HCT116 (cell line): ENCODE data around the gene ZNF227. TPM values are rescaled to one million over a fixed set of nuclear protein-coding genes. Genes with fewer than 3 reads are reported as not detected.

ENCODE experiments used
- ATAC-seq: fragments of 200-7000 bp; cut with Tn5 transposase; 2 replicates; pipeline ENCODE4 v1.9.1; 2020; ENCODE audit warnings: mild to moderate bottlenecking, moderate library complexity
- BruUV-seq: library from RNA; stranded (reverse); fragments of 400-500 nt; replicated peaks from 2 replicates; lab custom pipeline; 2021; lab: Mats Ljungman, UMichigan
- CTCF ChIA-PET: fragments of 300-600 bp; sonication (Branson Sonifier 250); formaldehyde crosslinking; loops from one replicate; lab custom pipeline; 2021; ENCODE audit warnings: antibody characterized with exemption; lab: Charles Lee
- POLR2A ChIA-PET: fragments of 300-600, 350-600 bp; sonication (Branson Sonifier 250); formaldehyde crosslinking; loops from one replicate; lab custom pipeline; 2021; ENCODE audit warnings: antibody characterized with exemption; lab: Charles Lee
- RAD21 ChIA-PET, 2 experiments: fragments of 300-600 bp; sonication (Branson Sonifier 250); formaldehyde crosslinking; loops; one replicate each; lab custom pipeline; 2023; ENCODE audit warnings: low total read pairs in 2 of 2; ENCODE audit not compliant: uncharacterized antibody in 2 of 2, unreplicated experiment in 2 of 2, low non-redundant PET in 1 of 2; lab: Charles Lee
- DNase-seq: peaks from one replicate; pipeline ENCODE4 v3.0.0-alpha.2; 2010; ENCODE audit warnings: low read depth, low spot score
- H2AFZ ChIP-seq: fragments of 200-600 bp; shearing (Covaris generic), sonication (generic); 2 replicates; pipeline ENCODE4 v1.6.1; 2017; ENCODE audit warnings: low read depth, mixed run types, mixed read lengths, antibody characterized with exemption, low read length; ENCODE audit not compliant: poor library complexity, severe bottlenecking
- H3K27ac ChIP-seq: 2 replicates; pipeline ENCODE4 v1.5.1; 2012; ENCODE audit warnings: low read depth, low read length
- H3K27me3 ChIP-seq: fragments of 200-600 bp; sonication (generic); 2 replicates; pipeline ENCODE4 v1.6.1; 2016; ENCODE audit warnings: mixed run types, low read length, mixed read lengths; ENCODE audit not compliant: insufficient read depth
- H3K36me3 ChIP-seq, 2 experiments: fragments of 200-500 bp in 1 of 2; fragments of 200-600 bp in 1 of 2; sonication (Bioruptor generic) in 1 of 2; sonication (generic) in 1 of 2; 2 replicates each; pipeline versions ENCODE4 v1.5.1 to v1.6.1; 2014 to 2016; ENCODE audit warnings: low read length in 2 of 2, inconsistent platforms in 1 of 2, mixed read lengths in 1 of 2, mixed run types in 1 of 2; ENCODE audit not compliant: insufficient read depth in 2 of 2, control insufficient read depth in 1 of 2
- H3K4me1 ChIP-seq, 2 experiments: fragments of 200-600 bp in 1 of 2; sonication (generic) in 1 of 2; 2 replicates each; pipeline versions ENCODE4 v1.5.1 to v1.6.1; 2012 to 2017; ENCODE audit warnings: low read length in 2 of 2, inconsistent platforms in 1 of 2, mild to moderate bottlenecking in 1 of 2, mixed read lengths in 1 of 2, mixed run types in 1 of 2, moderate library complexity in 1 of 2; ENCODE audit not compliant: insufficient read depth in 2 of 2, control insufficient read depth in 1 of 2
- H3K4me2 ChIP-seq: fragments of 200-600 bp; sonication (generic); 2 replicates; pipeline ENCODE4 v1.6.1; 2017; ENCODE audit warnings: mixed run types, low read length, mixed read lengths
- H3K4me3 ChIP-seq, 2 experiments: fragments of 200-600 bp in 1 of 2; sonication (generic) in 1 of 2; replicated peaks in 1 of 2; 2 replicates each; pipeline ENCODE4 v1.5.1; 2011 to 2016; ENCODE audit warnings: low read length in 2 of 2, control low read depth in 1 of 2, low read depth in 1 of 2, mild to moderate bottlenecking in 1 of 2, mixed read lengths in 1 of 2, mixed run types in 1 of 2
- H3K79me2 ChIP-seq: fragments of 200-600 bp; sonication (generic); 2 replicates; pipeline ENCODE4 v1.6.1; 2017; ENCODE audit warnings: mild to moderate bottlenecking, mixed run types, low read length, moderate library complexity, mixed read lengths; ENCODE audit not compliant: insufficient read depth
- H3K9ac ChIP-seq: fragments of 200-600 bp; sonication (generic); 2 replicates; pipeline ENCODE4 v1.6.1; 2016; ENCODE audit warnings: low read length, mixed read lengths
- H3K9me2 ChIP-seq: fragments of 200-600 bp; sonication (generic), shearing (Covaris generic); 2 replicates; pipeline ENCODE4 v1.6.1; 2017; ENCODE audit warnings: mixed run types, mild to moderate bottlenecking, moderate library complexity; ENCODE audit not compliant: insufficient read depth
- H3K9me3 ChIP-seq, 2 experiments: fragments of 200-500 bp in 1 of 2; fragments of 200-600 bp in 1 of 2; sonication (Bioruptor generic) in 1 of 2; sonication (generic) in 1 of 2; 2 replicates each; pipeline ENCODE4 v1.6.1; 2014 to 2017; ENCODE audit warnings: low read length in 2 of 2, mixed read lengths in 2 of 2, inconsistent platforms in 1 of 2, low read depth in 1 of 2, mild to moderate bottlenecking in 1 of 2, mixed run types in 1 of 2, moderate library complexity in 1 of 2; ENCODE audit not compliant: control insufficient read depth in 1 of 2, insufficient read depth in 1 of 2
- H4K20me1 ChIP-seq: fragments of 200-600 bp; sonication (generic), shearing (Covaris generic); 2 replicates; pipeline ENCODE4 v1.6.1; 2017; ENCODE audit warnings: mixed run types, mild to moderate bottlenecking, moderate library complexity; ENCODE audit not compliant: insufficient read depth
- EGR1 ChIP-seq: IDR thresholded peaks from 2 replicates; pipeline ENCODE4 v1.6.1; 2012; ENCODE audit warnings: low read depth
- ELF1 ChIP-seq: IDR thresholded peaks from 2 replicates; pipeline ENCODE4 v1.6.1; 2012; ENCODE audit warnings: low read depth, borderline replicate concordance
- EZH2 ChIP-seq: fragments of 200-600 bp; sonication (generic); IDR thresholded peaks from 2 replicates; pipeline ENCODE4 v1.6.1; 2017; ENCODE audit warnings: antibody characterized with exemption, mixed run types
- EZH2phosphoT487 ChIP-seq: fragments of 200-600 bp; IDR thresholded peaks from 2 replicates; pipeline ENCODE4 v1.6.1; 2018; ENCODE audit warnings: antibody characterized with exemption, borderline replicate concordance
- FOSL1 ChIP-seq: IDR thresholded peaks from 2 replicates; pipeline ENCODE4 v1.6.1; 2012; ENCODE audit warnings: low read depth
- JUND ChIP-seq: IDR thresholded peaks from 2 replicates; pipeline ENCODE4 v1.6.1; 2012
- POLR2AphosphoS5 ChIP-seq: IDR thresholded peaks from 2 replicates; pipeline ENCODE4 v1.6.1; 2011; ENCODE audit warnings: mild to moderate bottlenecking, low read depth, low read length, moderate library complexity
- SP1 ChIP-seq: IDR thresholded peaks from 2 replicates; pipeline ENCODE4 v1.6.1; 2012; ENCODE audit warnings: low read depth
- SRF ChIP-seq: IDR thresholded peaks from 2 replicates; pipeline ENCODE4 v1.6.1; 2012; ENCODE audit warnings: low read depth
- TCF7L2 ChIP-seq: IDR thresholded peaks from 2 replicates; pipeline ENCODE4 v1.7.0; 2011; ENCODE audit warnings: borderline replicate concordance, inconsistent platforms; ENCODE audit not compliant: insufficient read depth, insufficient read length; ENCODE audit errors: extremely low read depth
- ZFX ChIP-seq: fragments of 450-650 bp; IDR thresholded peaks from 2 replicates; pipeline ENCODE4 v1.6.1; 2017
- intact Hi-C: fragments of 100-400 bp; cut with micrococcal nuclease; formaldehyde crosslinking; loops from 2 replicates; pipeline ENCODE4 v1.10.0; 2022
- total RNA-seq: library from RNA; stranded (reverse); gene quantifications from one replicate; pipeline ENCODE4 v1.2.1, GENCODE V29; 2021; ENCODE audit not compliant: unreplicated experiment
- TF ChIP-seq, protein P1 (sequence below): IDR thresholded peaks from 2 replicates; pipeline ENCODE4 v1.6.1; 2012
- TF ChIP-seq, protein P2 (sequence below): IDR thresholded peaks from 2 replicates; pipeline ENCODE4 v1.6.1; 2011; ENCODE audit warnings: mild to moderate bottlenecking, low read length, moderate library complexity; ENCODE audit not compliant: insufficient replicate concordance; ENCODE audit errors: extremely low read depth
- TF ChIP-seq, protein P3 (sequence below), 3 experiments: fragments of 200-600 bp in 1 of 3; sonication (generic) in 1 of 3; IDR thresholded peaks in 2 of 3; conservative IDR thresholded peaks in 1 of 3; 2 replicates each; pipeline ENCODE4 v1.5.1; 2012 to 2017; ENCODE audit warnings: low read depth in 2 of 3, low read length in 2 of 3, antibody characterized with exemption in 1 of 3, borderline replicate concordance in 1 of 3, control low read depth in 1 of 3, mild to moderate bottlenecking in 1 of 3, mixed read lengths in 1 of 3, mixed run types in 1 of 3, moderate library complexity in 1 of 3; ENCODE audit not compliant: insufficient read depth in 1 of 3

Gene ZNF227
- total RNA-seq, 1 experiment from 2014 or later = 14.4 TPM

DNA sequence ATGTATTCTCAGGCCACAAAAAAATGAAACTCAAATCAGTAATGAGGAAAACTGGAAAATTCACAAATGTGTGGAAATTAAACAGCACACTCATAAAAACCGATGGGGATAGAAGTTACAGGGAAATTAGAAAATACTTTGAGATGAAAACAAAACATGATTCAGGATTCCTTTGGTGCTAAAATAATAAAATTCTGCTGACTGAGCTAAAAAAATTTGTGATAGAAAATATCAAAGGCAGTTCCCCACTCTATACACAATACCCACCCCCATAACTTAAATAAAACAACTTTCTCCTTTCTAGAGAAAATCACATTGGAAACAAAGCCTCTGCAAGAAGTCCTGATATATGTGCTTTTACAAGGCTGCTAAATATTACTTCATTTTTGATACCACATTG, 45.8 kb downstream of the ZNF227 start (continued):
- TF ChIP-seq, protein P1, sequence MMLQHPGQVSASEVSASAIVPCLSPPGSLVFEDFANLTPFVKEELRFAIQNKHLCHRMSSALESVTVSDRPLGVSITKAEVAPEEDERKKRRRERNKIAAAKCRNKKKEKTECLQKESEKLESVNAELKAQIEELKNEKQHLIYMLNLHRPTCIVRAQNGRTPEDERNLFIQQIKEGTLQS = no peak
- TF ChIP-seq SRF (no peak), EZH2 (no peak), EGR1 (no peak), ELF1 (no peak)
- TF ChIP-seq, all 23 proteins: peak for 0

DNA sequence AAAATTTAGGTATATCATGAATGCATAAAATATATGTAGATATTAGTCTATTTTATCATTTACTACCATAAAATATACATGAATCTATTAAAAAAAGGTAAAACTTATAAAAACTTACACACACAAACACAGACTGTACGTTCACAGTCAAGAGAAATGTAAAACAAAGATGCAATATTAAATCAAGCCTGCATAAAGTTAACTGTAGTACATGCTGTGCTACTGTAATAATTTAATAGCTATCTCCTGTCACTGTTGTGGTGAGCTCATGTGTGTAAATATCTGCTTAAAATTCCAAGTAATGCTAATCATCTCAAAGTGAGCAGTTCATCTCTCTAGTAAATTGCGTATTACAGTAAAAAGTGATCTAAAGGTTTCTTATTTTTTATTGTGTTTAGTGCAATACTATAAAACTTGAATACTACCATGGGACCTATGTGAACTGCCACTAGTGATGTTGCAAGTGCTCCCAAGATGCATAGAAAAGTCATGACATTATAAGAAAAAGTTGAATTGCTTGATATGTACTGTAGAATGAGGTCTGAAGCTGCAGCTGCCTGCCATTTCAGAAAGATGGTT, 46.6 kb downstream of the ZNF227 start:
- no peak overlapping the region for H3K9ac ChIP-seq
- ChIA-PET POLR2A (no interaction called here), RAD21 (no interaction called here), CTCF (no interaction called here)
- no peak overlapping the region for H3K4me2 ChIP-seq
- no peaks in the 10 kb centered on the region for H4K20me1 ChIP-seq
- H3K79me2 ChIP-seq = no peaks in the 10 kb centered on the region
- TF ChIP-seq TCF7L2 (no peak), POLR2AphosphoS5 (no peak), SRF (no peak), ZFX (no peak)
- H3K4me1 ChIP-seq = no peaks in the 10 kb centered on the region
- no peak overlapping the region for H3K4me3 ChIP-seq
- DNase-seq (no peak), ATAC-seq (no peak)
- no peak overlapping the region for H3K27ac ChIP-seq
- no peaks in the 10 kb centered on the region for H3K36me3 ChIP-seq
- H3K27me3 ChIP-seq = no peaks in the 10 kb centered on the region
- peaks cover 5 to 15% of the 10 kb centered on the region in 2 experiments for H3K9me3 ChIP-seq
- H3K9me2 ChIP-seq = no peaks in the 10 kb centered on the region
- intact Hi-C loops = no loop called here
- H2AFZ ChIP-seq = no peak overlapping the region
- BruUV-seq = no TSS peak

DNA sequence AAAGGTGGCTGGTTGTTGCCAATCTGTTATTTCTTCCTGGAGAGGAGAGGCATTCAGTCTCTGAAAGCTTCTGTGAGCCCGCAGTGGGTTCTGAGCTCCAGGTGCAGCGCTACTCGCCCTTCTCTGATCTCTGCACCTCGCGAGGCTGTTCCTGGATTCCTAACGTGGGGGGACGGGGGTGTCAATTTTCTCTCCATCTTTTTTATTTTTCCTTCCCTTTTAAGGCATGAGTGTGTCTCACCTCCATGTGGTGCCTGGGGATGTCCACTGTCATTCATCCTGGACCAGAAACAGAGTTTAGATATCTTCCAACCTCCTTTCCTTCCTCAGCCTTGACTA, 48.0 kb downstream of the ZNF227 start:
- H2AFZ ChIP-seq = no peak overlapping the region
- H3K9me2 ChIP-seq = no peaks in the 10 kb centered on the region
- H3K79me2 ChIP-seq = no peaks in the 10 kb centered on the region
- intact Hi-C loops = no loop called here
- no peak overlapping the region; a peak in 1 of 4 replicates for H3K4me3 ChIP-seq
- peaks cover 5 to 9% of the 10 kb centered on the region in 2 experiments for H3K9me3 ChIP-seq
- no peaks in the 10 kb centered on the region for H3K27me3 ChIP-seq
- BruUV-seq = no TSS peak
- CTCF ChIA-PET = no interaction called here
- RAD21 ChIA-PET = interaction anchor here in 1 of 2 experiments (0.5 kb wide), 1 partner anchor 1372 kb away, joined by 3 read pairs; no protein-coding TSS in a partner anchor
- peak overlapping the region; percentile 29; the same call in 1 of the 2 replicates for H3K4me2 ChIP-seq
- no peaks in the 10 kb centered on the region for H3K36me3 ChIP-seq
- TF ChIP-seq EZH2phosphoT487 (no peak), SRF (no peak), JUND (no peak), SP1 (no peak), ELF1 (no peak), FOSL1 (no peak), TCF7L2 (no peak)
- TF ChIP-seq, protein P2, sequence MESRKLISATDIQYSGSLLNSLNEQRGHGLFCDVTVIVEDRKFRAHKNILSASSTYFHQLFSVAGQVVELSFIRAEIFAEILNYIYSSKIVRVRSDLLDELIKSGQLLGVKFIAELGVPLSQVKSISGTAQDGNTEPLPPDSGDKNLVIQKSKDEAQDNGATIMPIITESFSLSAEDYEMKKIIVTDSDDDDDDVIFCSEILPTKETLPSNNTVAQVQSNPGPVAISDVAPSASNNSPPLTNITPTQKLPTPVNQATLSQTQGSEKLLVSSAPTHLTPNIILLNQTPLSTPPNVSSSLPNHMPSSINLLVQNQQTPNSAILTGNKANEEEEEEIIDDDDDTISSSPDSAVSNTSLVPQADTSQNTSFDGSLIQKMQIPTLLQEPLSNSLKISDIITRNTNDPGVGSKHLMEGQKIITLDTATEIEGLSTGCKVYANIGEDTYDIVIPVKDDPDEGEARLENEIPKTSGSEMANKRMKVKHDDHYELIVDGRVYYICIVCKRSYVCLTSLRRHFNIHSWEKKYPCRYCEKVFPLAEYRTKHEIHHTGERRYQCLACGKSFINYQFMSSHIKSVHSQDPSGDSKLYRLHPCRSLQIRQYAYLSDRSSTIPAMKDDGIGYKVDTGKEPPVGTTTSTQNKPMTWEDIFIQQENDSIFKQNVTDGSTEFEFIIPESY = no peak
- TF ChIP-seq, protein P3, sequence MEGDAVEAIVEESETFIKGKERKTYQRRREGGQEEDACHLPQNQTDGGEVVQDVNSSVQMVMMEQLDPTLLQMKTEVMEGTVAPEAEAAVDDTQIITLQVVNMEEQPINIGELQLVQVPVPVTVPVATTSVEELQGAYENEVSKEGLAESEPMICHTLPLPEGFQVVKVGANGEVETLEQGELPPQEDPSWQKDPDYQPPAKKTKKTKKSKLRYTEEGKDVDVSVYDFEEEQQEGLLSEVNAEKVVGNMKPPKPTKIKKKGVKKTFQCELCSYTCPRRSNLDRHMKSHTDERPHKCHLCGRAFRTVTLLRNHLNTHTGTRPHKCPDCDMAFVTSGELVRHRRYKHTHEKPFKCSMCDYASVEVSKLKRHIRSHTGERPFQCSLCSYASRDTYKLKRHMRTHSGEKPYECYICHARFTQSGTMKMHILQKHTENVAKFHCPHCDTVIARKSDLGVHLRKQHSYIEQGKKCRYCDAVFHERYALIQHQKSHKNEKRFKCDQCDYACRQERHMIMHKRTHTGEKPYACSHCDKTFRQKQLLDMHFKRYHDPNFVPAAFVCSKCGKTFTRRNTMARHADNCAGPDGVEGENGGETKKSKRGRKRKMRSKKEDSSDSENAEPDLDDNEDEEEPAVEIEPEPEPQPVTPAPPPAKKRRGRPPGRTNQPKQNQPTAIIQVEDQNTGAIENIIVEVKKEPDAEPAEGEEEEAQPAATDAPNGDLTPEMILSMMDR (IDR thresholded peaks at IDR 0.05 in 2 of 3, conservative IDR thresholded peaks at IDR 0.05 in 1 of 3; ENCODE audit: borderline replicate concordance in 1 of 3, insufficient read depth in 1 of 3, low read depth in 2 of 3, low read length in 2 of 3) = no peak
- POLR2A ChIA-PET = no interaction called here
- H3K4me1 ChIP-seq = no peaks in the 10 kb centered on the region
- no peaks in the 10 kb centered on the region for H4K20me1 ChIP-seq
- ATAC-seq (no peak), DNase-seq (no peak)
- H3K9ac ChIP-seq = no peak overlapping the region
- no peak overlapping the region for H3K27ac ChIP-seq
